Stimulated activated CD8-positive, alpha-beta memory T cell treated with anti-CD3 and anti-CD28 coated beads, Interleukin-4, amount 100 ng/mL, for 24 hours (primary cell): ENCODE measurements around the gene TYROBP.
"Not testable (repeated sequence)": the region's sequence is repeated elsewhere in the genome, so short reads cannot be mapped to it uniquely, and the experiment has no call there.

ENCODE experiments used
- DNase-seq: peaks from one replicate; pipeline ENCODE4 v3.0.0-alpha.2; 2020; ENCODE audit warnings: low read depth

The TYROBP gene

GRCh38 chr19:35931874-35932202 is 23.7 kb upstream of the TYROBP start:
- no peak for DNase-seq

DNA sequence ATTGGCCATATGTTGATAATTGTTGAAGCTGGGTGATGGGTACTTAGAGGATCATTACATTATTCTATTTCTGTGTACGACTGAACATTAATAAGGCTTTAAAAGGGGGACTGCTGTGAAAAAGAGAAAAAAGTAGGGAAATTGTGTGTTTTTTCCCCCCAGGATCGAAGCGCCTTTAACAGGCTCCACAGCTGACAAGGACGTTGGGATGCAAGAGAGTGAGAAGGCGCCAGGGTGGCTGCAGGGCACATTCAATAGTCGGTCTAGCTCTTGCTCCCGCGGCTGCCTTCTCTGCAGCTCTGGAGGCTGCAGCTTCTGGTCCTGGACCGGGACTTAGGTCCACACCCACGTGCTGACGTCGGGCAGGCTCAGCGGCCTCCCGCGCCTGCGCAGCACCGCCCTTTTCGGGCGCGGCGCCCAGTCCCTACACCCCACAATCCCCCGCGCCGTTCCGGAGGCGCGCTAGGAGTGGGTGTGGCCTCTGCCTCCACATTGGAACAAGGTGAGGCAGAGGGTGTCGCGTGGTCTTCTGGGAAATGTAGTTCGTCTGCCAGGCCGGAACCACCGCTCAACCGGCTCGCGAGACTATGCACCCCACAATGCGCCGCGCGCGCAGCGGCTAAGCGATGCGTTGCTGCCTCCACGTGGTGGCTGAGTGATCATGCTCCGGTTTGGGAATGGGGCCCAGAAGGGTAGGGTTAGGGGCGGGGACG is 23.2 kb upstream of the TYROBP start:
- peak; percentile 98 for DNase-seq

DNA sequence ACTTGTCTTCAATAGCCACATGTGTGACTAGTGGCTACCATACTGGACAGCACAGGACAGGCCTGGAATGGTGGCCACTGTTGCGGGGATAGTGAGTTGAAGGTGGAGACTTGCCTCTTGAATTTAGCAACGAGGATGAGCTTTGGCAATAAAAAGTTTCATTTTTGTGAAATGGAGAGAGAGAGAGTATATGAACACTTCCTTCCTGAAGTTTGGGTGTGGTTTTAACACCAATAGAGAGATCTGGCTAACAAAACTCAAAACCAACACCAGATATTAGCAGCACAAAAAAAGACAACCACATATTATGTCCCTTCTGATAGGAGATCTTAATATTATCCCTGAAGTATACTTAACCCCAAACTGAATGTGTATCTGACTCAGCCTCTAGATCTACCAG is 21.8 kb upstream of the TYROBP start:
- no peak for DNase-seq

- no peak for DNase-seq
These were observed 20.4 kb upstream of the TYROBP start for GRCh38 chr19:35928507-35928906.

DNA sequence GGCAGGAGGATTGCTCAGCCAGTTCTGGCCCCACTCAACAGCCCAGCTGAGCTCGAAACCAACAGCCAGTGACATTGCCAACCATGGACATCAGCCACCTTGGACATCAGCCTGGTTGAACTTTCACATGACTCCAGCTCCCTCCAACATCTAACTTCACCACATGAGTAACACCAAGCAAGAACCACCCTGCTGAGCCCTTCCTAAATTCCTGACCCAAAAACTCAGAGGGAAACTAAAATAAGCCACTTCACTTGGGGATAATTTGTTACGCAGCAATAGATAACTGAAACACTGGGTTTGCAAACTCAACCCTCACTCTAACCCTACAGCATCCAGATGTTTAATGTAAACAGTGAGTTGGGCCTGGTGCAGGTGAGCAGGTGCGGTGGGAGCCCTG is 17.4 kb upstream of the TYROBP start:
- no peak for DNase-seq

- no peak for DNase-seq
These were observed 12.9 kb upstream of the TYROBP start for GRCh38 chr19:35921012-35921411.

DNA sequence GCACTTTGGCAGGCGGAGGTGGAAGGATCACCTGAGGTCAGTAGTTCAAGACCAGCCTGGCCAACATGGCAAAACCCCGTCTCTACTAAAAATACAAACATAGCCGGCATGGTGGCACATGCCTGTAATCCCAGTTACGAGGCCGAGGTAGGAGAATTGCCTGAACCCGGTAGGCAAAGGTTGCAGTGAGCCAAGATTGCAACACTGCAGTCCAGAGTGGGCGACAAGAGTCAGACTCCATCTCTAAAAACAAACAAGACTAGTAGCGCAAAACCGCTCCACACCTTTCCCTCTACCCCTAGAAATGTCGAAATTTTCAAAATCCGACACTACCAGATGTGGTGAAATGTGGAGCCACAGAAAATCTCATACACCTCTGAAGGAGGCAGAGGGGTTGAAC is 11.2 kb upstream of the TYROBP start:
- no peak for DNase-seq

DNA sequence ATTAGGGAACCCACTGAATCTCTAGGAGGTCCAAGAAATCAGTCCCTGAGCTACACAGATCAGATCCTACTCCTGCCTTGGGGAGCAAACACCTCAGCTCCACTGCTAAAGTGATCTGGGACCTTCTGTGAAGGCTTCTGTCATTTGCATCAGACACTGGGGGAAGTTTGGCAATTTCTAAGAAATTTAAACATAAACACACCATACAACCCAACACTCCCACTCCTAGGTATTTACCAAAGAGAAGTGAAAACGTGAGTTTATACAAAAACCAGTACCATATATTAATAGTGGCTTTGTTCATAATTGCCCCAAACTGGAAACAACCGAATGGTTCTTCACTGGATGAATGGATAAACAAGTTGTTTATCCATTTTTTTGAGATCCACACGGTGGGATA is 7.3 kb upstream of the TYROBP start:
- no peak for DNase-seq

DNA sequence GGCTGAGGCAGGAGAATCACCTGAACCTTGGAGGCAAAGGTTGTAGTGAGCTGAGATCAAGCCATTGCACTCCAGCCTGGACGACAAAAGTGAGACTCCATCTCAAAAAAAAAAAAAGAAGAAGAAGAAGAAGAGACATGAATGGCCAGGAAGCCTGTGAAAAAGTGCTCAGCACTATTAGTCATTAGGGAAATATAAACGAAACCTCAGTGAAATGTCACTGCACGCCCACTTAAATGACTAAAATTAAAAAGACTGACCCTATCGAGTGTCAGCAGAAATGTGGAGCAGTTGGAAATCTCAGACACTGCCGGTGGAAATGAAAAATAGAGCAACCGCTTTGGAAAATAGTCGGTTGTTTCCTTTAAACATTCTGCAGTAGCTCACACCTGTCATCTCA is 5.5 kb upstream of the TYROBP start:
- DNase-seq = no peak

DNA sequence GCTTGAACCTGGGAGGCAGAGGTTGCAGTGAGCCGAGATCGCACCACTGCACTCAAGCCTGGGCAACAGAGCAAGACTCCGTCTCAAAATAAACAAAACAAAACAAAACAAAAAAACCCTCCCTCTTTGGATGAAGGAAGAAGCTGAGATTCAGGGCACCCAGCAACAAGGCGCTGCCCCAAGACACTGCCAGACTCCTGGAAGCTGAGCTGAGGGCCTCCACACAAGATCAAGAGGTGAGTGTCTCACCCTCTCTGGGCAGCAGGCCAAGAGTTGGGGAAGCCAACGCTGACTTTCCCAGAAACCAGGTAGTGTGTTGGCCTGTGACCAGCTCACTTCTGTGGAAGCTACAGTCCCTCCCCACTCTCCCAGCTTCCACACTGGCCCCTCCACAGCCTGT is 3.7 kb upstream of the TYROBP start:
- no peak for DNase-seq

- DNase-seq = no peak
These were observed 3.1 kb upstream of the TYROBP start for GRCh38 chr19:35911173-35911572.

DNA sequence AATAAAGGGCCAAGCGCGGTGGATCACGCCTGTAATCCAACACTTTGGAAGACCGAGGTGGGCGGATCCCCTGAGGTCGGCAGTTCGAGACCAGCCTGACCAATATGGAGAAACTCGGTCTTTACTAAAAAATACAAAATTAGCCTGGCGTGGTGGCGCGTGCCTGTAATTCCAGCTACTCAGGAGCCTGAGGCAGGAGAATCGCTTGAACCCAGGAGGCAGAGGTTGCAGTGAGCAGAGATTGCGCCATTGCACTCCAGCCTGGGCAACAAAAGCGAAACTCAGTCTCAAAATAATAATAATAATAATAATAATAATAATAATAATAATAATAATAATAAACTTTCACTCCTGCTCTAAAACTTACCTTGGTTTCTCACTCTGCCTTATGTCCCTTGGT is 2.3 kb upstream of the TYROBP start:
- DNase-seq = not testable (repeated sequence)

DNA sequence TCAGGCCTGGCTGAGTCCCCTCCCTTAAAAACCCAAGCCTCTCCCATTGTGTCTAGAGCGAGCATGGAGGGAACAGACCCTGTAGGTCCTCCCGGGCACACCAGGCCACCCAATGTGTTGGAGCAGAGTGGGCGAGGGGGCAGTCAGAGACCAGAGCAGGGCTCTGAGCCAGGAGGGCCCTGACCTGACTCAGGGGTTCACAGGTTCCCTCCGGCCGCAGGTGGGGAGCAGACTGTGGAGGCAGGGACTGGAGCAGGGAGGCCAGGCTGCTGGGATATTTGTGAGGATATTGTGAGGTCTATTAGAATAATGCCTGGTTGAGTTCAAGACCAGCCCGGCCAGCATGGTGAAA is 1.6 kb upstream of the TYROBP start:
- no peak for DNase-seq

DNA sequence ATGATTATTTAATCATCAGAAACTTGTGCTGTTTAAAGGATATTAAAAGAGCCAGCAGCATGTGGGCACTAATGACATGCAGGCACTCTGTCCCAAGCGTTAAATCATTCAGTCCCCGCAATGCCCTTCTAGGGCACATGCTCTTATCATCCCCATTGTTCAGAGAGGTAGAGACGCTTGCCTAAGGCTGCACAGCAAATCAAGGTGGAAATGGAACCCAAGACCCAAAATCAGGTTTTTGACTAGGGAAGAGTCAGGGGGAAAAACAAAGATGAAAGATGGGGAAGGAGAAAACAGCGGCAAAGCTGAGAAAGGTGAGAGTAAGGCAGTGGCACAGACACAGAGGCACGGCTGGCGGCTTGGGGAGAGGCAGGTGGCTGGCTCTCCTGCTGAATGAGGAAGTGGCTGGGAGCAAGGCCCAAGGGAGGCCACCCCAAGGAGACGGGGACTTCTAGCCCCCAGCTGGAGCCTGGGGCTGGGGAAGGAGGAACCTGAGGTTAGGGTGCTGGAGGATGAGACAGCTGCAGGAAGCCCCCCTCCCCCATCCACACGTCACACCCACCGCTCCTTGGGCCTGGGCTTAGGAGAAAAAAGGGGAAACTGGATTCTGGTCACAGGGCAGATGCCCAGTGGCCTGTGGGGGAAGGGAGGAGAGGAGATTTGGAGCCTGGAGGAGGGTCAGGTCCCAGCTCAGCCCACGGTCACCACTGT is 1.0 kb upstream of the TYROBP start:
- no peak for DNase-seq

- no peak for DNase-seq
These were observed 734 bp downstream of the TYROBP start for GRCh38 chr19:35907377-35907745.

DNA sequence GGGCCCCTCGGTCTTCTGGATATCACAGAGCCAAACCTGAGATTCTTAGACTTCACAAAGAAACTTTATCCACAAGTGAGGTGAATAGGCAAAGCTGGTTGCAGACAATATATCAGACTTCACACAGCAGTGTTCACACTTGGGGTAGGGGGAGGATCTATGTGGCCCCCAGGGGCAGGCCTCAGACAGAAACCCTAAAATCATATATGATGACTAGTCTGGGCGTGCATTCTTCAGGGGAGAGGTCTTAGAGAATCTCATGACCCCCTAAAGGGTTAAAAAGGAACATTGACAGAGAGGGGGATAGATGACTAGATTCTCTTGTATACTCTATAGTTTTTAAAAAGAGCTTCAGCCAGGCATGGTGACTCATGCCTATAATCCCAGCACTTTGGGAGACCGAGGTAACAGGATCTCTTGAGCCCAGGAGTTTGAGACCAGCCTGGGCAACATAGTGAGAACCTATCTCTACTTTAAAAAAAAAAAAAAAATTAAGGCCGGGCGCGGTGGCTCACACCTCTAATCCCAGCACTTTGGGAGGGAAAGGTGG is 2.8 kb downstream of the TYROBP start:
- no peak for DNase-seq

DNA sequence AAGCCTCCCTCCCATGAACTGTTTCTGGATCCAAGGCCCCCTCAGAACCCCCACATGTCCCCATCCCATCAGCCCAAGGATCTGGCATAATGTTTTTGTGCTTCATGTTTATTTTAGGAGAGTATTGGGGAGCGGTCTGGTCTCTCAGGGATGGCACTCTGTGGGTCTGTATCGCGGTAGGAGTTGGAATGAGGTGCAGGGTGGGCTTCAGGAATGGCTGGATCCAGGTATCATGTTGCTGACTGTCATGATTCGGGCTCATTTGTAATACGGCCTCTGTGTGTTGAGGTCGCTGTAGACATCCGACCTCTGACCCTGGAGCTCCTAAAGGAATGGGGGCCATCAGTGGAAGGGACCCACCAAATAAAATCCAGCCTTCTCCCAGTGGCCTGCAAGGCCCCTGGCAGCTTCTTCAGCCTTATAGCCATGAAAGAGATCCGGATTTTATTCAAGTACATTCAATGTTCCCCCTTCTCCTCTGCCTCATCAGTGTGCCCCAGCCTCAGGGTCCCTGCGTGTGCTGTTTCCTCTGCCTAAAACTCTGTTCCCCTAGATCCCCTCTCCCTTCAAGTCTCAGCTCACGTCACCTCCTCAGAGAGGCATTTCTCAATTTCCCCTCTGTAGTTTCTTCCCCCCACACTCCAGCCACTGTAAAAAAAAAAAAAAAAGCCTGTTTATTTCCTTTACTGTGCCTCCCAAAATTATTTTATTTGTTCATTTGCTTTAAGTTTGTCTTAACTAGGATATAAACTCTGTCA is 3.6 kb downstream of the TYROBP start:
- no peak for DNase-seq

- DNase-seq = peak; percentile 78
These were observed 4.4 kb downstream of the TYROBP start for GRCh38 chr19:35903550-35904179.

DNA sequence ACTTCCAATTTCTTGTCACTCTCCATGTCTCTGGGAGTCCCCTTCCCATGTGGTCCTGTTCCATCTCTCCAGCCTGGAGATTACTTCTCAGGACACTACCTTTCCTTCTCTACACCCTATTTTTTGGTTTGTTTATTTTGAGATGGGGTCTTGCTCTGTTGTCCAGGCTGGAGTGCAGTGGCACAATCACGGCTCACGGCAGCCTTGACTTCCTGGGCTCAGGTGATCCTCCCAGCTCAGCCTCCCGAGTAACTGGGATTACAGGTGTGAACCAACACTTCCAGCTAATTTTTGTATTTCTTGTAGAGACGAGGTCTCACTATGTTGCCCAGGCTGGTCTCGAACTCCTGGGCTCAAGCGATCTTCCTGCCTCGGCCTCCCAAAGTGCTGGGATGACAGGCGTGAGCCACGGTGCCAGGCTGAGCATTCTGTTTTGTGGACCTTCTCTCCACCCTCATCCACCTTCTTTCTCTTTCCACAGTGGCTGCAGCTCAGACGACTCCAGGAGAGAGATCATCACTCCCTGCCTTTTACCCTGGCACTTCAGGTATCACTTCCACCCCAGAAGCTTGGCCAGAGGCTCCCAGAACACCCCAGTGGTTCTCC is 5.1 kb downstream of the TYROBP start:
- DNase-seq = no peak

GRCh38 chr19:35901854-35902661 is 6.0 kb downstream of the TYROBP start, which contains the start of gene HCST:
HCST (plus strand) TSS chr19:35902529; CDS start chr19:35902594, 65 bp downstream.
- DNase-seq = no peak

- DNase-seq = no peak
These were observed 6.9 kb downstream of the TYROBP start for GRCh38 chr19:35901055-35901644.
